Fibroblast of peridontal ligament (primary cell): ENCODE data around the gene ENPP7.

ENCODE experiments used
- DNase-seq: peaks from one replicate; pipeline ENCODE4 v3.0.0-alpha.2; 2010; ENCODE audit errors: extremely low read depth

Gene ENPP7

DNA sequence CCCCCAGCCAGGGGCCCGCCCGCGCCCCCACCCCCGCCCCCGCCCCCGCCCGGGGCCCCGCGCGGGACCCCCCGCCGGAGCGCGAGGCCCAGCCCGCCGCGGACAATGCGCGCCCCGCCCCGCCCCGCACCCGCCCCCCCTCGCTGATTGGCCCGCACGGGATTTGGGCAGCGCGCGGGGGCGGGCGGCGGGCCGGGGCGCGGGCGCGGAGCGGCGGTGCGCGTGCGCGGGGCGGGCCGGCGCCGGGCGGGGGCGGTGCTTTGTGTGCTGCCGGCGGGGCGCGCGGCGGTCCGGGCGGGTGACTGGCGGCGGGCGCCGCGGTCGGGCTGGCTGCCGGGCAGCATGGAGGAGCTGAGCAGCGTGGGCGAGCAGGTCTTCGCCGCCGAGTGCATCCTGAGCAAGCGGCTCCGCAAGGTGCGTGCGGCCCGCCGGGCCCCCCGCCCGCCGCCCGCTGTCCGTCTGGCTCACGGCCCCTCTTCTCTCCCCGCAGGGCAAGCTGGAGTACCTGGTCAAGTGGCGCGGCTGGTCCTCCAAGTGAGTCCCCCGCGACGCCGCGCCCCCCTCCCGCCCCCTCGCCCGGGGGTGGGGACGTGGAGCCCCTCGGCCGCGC lies 47.3 kb downstream of the ENPP7 start, which contains the start of gene CBX2:
Gene CBX2, plus strand, starts transcription at position 255 of the 610 bp plus-strand sequence. Its CDS starts 88 bp downstream, at position 343.
- DNase-seq = no peak

DNA sequence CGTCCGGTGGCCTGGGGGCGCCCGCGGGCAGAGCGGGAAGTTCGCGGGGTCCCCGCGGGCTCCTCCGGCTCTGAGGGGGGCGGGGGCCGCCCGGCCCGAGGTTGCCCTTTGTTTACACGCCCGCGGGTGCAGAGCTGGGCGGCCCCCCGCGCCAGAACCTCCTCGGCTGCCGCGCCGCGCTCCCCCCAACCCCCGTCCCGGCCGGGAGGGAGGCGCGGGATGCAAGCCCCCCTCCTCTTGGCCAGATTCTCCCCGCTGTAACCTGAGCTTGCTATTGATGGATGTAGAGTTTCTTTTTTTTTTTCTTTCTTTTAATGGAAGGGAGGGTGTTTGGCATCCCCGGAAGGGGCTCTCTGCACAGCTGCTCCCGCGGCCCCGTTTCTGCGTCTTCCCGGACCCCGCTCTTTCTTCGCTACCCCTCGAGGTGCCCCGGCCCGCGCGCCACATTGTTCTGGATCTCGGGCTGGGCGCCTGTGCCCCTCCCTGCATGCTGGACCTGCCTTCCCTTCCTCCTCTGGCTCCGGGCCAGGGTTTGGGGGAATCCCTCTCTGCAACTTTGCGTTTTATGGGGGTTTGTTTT lies 47.9 kb downstream of the ENPP7 start:
- no peak for DNase-seq

- no peak for DNase-seq
Observed at GRCh38 chr17:79779084-79779529, 48.4 kb downstream of the ENPP7 start.

DNA sequence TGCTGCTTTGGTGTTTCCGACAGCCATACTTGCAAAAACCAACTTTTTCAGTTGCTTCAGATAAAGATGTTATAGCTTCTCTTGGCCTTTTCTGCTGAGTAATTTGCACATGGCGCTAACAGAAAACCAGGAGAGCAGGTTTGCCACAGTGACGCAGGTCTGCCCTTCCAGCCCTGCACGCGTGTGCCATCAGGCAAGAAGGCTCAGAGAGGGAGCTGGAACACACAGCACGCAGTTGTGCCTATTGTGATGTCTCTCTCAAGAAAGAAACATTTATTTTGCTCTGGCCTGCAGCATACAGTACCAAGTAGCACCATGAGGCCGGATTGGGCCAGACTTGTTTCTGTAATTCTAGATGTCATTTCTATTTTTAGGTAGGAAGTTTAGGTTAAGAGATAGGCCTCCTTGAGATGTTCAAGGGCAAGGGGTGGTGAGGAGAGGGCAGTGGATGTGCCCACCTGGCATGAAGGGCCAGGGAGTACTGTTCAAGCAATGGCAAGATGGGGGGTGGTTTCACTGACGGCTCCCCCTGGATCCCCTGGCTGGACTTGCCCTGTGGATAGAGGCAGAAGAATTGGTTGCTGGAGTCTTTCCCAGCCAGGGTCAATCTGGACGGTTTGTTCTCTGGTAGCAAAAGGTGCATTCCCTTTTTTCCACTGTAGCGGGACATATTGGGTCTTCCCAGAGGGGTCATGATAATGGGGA lies 49.1 kb downstream of the ENPP7 start:
- DNase-seq = no peak

DNA sequence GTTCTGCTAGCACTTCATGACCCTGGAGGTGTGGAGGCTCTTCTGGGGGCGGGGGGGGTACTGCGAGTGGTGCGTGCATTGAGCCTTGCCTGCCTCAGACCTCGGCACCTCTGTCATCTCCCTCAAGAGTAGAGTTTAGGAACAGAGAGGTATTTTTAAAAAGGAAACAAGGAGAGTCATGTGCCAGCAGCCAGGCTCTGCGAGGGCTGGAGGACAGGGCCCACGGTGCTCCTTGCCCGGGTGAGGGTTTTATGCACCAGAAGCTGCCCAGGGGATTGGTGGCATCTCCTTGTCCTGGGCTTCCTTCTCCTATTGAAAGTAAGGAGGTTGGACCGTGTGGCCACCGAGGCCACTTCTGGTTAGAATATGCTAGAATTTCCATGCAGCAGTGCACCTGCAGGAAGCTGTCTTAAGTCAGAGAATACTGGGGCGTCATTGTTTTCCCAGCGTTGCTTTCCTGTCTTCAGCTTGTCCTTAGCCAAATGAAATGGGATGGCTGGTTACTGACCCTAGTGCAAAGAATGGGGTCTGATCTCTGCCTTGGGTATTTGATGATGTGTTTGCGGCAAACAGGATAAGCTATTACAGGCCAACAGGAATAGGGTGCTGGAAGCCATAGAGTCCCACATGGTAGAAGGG lies 50.4 kb downstream of the ENPP7 start:
- DNase-seq = no peak

DNA sequence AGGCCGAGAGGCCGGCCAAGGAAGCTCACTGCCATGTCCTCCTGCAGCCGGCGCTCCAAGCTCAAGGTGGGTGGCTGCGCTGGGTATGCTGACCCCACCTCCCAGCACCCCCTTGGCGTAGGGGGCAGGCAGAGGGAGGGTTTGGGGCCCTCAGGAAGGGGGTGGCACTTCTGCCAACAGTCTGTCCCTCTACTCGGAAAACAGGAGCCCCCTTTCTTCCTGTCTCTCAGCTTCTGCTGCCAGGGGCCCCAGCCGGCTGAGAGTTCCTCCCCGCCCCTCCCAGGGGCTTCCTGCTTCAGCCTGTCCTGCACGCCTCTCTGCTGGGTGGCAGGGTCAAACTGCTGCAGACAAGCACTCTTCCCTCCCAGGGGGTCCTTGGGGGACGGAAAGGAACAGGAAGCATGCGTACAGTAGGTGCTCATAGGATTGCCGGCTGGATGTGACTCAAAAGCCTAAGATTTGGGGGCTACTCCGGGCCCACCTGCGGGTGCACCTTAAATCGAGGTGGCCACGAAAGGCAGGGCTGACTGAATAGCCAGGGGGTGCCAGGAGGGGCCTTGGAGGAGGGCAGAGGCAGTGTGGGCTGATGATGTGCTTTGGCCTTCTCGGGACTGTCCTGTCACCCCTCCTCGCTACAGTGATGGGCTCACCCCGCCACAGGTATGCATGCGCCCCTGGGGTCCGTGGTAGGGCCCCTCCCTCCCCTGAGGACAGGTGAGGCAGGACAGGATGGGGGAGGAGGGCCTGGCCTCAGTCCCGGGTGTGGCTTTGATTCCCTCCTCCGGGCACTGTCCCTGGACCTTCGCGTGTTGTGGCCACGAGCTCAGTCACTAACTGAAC lies 51.2 kb downstream of the ENPP7 start:
- no peak for DNase-seq

DNA sequence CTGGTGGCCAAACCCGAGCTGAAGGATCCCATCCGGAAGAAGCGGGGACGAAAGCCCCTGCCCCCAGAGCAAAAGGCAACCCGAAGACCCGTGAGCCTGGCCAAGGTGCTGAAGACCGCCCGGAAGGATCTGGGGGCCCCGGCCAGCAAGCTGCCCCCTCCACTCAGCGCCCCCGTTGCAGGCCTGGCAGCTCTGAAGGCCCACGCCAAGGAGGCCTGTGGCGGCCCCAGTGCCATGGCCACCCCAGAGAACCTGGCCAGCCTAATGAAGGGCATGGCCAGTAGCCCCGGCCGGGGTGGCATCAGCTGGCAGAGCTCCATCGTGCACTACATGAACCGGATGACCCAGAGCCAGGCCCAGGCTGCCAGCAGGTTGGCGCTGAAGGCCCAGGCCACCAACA lies 53.1 kb downstream of the ENPP7 start:
- no peak for DNase-seq

DNA sequence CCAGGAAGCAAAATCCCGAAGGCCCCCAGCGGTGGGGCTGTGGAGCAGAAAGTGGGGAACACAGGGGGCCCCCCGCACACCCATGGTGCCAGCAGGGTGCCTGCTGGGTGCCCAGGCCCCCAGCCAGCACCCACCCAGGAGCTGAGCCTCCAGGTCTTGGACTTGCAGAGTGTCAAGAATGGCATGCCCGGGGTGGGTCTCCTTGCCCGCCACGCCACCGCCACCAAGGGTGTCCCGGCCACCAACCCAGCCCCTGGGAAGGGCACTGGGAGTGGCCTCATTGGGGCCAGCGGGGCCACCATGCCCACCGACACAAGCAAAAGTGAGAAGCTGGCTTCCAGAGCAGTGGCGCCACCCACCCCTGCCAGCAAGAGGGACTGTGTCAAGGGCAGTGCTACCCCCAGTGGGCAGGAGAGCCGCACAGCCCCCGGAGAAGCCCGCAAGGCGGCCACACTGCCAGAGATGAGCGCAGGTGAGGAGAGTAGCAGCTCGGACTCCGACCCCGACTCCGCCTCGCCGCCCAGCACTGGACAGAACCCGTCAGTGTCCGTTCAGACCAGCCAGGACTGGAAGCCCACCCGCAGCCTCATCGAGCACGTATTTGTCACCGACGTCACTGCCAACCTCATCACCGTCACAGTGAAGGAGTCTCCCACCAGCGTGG lies 53.7 kb downstream of the ENPP7 start:
- no peak for DNase-seq

- DNase-seq = no peak
Observed at GRCh38 chr17:79785017-79785899, 54.5 kb downstream of the ENPP7 start.

DNA sequence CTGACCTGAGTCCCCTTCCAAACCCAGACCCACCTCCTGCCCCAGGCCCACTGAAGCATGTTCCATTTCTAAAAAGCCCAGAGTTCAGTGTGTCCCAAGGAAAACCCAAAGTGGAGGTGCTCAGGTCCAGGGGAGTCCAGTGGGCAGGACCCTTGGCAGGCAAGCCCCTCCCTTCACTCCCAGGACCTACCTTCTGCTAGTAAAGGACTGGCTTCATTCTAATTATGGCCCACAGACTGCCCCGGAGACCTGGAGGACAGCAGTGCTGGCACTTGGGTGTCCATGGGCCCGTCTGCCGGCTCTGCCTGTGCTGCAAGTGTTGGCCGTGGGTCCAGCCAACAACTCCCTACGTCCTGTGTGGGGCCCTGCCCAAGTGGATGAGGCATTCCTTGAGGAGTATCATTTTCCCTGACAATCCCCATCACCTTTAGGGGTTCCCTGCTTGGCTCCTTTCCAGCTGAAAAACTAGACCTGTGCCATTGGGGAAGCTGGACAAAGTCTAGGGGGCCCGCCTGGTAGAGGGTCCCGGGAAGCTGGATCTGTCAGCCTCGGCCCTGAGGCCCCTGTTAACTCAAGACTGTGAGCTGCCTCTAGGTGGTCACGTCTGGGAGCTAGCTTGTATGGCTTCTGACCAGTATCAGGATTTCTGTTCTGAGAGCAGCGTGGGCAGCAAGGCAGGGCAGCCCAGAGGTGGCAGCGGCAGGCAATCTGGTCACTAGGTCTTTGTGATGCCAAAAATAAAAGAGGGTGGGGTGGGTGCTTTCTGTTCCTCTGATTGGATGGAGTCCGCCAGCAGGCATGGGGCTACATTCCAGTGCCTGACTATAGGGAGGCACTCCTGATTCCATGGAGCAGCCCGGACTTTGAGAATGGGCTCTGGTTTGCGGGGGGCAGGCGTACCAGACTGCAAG lies 55.4 kb downstream of the ENPP7 start:
- DNase-seq = no peak

GRCh38 chr17:79786930-79787643 lies 56.3 kb downstream of the ENPP7 start:
- DNase-seq = no peak

DNA sequence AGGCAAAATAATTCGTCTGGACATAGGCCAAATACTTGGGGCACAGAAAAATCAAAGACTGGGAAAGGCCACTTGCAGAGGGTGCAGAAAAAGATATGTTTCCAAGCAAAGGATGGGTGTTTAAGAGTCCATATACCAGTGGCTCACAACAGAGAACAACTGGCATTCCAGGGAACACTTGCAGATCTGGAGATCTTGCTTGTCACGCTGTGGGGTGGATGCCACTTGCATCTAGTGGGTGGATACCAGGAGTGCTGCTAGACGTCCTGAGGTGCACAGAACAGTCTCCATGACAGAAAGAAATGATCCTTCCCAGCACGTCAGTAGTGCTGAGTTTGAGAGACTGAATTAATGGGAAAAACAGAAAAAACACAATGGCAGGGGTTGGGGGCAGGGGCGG lies 57.7 kb downstream of the ENPP7 start:
- no peak for DNase-seq

DNA sequence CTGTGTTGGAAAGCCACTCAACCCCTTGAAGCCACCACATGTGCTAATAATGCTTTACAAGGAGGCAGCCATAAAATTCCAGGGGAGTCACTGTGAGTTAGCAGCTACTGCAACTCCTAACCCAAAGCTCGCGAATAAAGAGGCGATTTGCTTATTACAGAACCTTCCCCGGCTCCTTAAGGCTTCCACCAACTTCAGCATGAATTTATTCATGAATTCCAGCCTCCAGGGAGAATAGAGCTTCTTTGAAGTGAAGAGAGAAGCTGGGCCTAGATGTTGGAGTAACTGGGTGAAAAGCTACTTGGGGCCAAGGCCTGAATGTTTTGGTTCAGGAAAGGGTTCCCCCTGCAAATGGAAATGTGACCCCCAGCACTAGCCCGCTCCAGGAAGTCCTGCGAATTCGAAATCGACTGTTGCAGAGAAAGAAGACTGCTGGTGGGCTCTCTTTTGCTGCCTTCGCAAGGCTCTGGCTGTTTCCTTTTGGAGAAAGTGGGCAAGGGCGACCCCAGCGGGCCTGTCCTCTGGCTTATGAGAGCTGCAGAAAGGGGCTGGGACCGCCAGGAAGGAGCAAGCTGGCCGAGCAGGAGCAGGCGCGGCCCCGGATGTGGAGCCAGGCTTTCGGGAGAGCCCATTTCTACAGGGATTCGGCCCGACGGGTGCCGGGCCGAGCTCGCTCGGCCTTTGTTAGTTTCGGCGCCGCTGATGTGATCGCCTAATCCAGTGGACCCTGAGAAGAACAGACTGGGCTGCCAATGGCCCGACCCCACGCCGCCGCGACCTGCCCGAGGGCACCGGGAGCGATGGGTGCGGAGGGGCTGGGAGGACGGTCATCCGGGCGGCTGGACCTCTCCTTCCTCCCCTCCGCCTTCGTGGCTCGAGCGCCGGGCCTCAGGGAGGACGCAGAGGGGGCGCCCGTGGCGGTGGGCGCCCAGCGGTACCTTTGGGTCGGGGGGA lies 58.5 kb downstream of the ENPP7 start:
- no peak for DNase-seq

- no peak for DNase-seq
Observed at GRCh38 chr17:79789943-79790804, 59.4 kb downstream of the ENPP7 start.

DNA sequence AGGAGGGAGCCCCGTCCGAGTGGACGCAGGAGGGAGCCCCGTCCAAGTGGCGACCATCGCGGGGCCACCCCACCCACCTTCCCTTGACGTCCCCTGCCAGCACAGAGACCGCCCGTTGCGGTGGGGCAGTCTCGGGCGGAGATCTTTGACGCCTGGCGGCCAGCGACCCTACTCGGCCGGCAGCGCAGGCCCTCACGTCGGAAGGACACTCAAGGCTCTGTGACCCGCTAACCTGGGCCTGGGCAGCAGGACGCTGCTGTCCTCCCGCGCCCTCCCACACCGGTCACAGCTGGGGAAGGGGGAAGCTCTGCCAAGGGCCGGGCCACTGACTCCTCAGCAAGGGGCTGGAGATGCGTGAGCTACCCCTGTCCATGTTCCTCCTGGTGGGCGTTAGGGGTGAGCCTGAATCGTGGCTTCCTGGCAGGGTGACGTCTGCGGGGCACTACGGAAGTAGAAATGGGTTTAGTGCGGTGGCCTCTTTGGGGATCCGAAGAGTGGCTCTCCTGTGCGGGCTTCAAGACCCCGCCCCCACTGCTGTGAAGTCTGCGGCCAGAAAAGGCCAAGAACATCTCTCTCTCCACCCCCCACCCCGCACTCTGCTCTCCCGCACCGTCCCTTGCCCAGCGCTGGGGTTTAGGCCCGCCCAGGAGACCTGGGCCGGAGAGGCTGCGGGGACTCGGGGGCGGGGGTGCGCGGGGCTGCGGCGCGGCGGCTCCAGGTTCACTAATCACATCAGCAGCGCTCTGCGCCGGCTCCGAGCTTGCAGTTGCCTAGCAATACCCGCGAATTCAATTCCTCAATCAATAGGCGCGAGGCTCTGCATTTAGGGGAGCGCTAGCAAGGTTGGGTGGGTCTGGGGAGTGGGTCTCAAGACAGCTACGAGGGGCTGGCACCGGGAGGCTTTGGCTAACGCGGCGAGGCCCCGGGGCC lies 60.3 kb downstream of the ENPP7 start:
- DNase-seq = no peak
